OCI-LY7 (cell line): Measurements from ENCODE around the gene NRF1. TPM values are rescaled to one million over a fixed set of nuclear protein-coding genes. Genes with fewer than 3 reads are reported as not detected.

Source experiments
- BruUV-seq: library from RNA; stranded (reverse); fragments of 400-500 nt; replicated peaks from 2 replicates; lab custom pipeline; 2021; lab: Mats Ljungman, UMichigan
- CTCF ChIA-PET: fragments of 300-600 bp; sonication (Branson Sonifier 250); formaldehyde crosslinking; loops from one replicate; lab custom pipeline; 2022; ENCODE audit warnings: antibody characterized with exemption; ENCODE audit not compliant: unreplicated experiment; lab: Charles Lee
- POLR2A ChIA-PET: fragments of 300-600 bp; sonication (Branson Sonifier 250); formaldehyde crosslinking; loops from one replicate; lab custom pipeline; 2022; ENCODE audit warnings: antibody characterized with exemption; lab: Charles Lee
- DNase-seq: peaks from one replicate; pipeline ENCODE4 v3.0.0-alpha.2; 2015; ENCODE audit warnings: low spot score
- H2AFZ ChIP-seq: fragments of 200-600 bp; sonication (generic), shearing (Covaris generic); 2 replicates; pipeline ENCODE4 v1.6.1; 2014; ENCODE audit warnings: mild to moderate bottlenecking, antibody characterized with exemption, low read length, moderate library complexity
- H3K27ac ChIP-seq: fragments of 200-600 bp; sonication (generic); 2 replicates; pipeline ENCODE4 v1.5.1; 2014; ENCODE audit warnings: mixed run types, low read depth, mild to moderate bottlenecking, moderate library complexity, low read length, inconsistent platforms; ENCODE audit not compliant: poor library complexity, severe bottlenecking
- H3K36me3 ChIP-seq: fragments of 200-600 bp; sonication (generic); 2 replicates; pipeline ENCODE4 v1.6.1; 2014; ENCODE audit warnings: mild to moderate bottlenecking, antibody characterized with exemption, low read length, moderate library complexity, mixed read lengths; ENCODE audit not compliant: insufficient read depth
- H3K4me1 ChIP-seq: fragments of 200-600 bp; sonication (generic); 2 replicates; pipeline ENCODE4 v1.5.1; 2014; ENCODE audit warnings: mild to moderate bottlenecking, low read length; ENCODE audit not compliant: insufficient read depth, poor library complexity, severe bottlenecking
- H3K4me2 ChIP-seq: fragments of 200-600 bp; sonication (generic); 2 replicates; pipeline ENCODE4 v1.6.1; 2014; ENCODE audit warnings: mild to moderate bottlenecking, low read length
- H3K4me3 ChIP-seq: fragments of 200-600 bp; sonication (generic); 2 replicates; pipeline ENCODE4 v1.5.1; 2014; ENCODE audit warnings: mild to moderate bottlenecking, low read depth, low read length; ENCODE audit not compliant: poor library complexity, severe bottlenecking
- H3K79me2 ChIP-seq: fragments of 200-600 bp; sonication (generic); 2 replicates; pipeline ENCODE4 v1.6.1; 2016; ENCODE audit warnings: low read depth, mild to moderate bottlenecking, low read length, moderate library complexity, mixed read lengths; ENCODE audit not compliant: insufficient read depth
- H3K9me2 ChIP-seq: fragments of 200-600 bp; sonication (generic); 2 replicates; pipeline ENCODE4 v1.6.1; 2016; ENCODE audit warnings: mild to moderate bottlenecking, low read length, mixed read lengths; ENCODE audit not compliant: insufficient read depth
- H3K9me3 ChIP-seq: fragments of 200-600 bp; sonication (generic); 2 replicates; pipeline ENCODE4 v1.6.1; 2014; ENCODE audit warnings: mild to moderate bottlenecking, mixed run types, low read length, mixed read lengths
- H4K20me1 ChIP-seq: fragments of 200-600 bp; sonication (generic); 2 replicates; pipeline ENCODE4 v1.6.1; 2014; ENCODE audit warnings: mild to moderate bottlenecking, antibody characterized with exemption, low read length, moderate library complexity, mixed read lengths; ENCODE audit not compliant: insufficient read depth
- EZH2phosphoT487 ChIP-seq: fragments of 200-600 bp; sonication (generic); IDR thresholded peaks from 2 replicates; pipeline ENCODE4 v1.6.1; 2018; ENCODE audit warnings: low read depth, borderline replicate concordance, mild to moderate bottlenecking, mixed run types, antibody characterized with exemption, low read length, moderate library complexity, mixed read lengths
- intact Hi-C: fragments of 100-400 bp; cut with micrococcal nuclease; formaldehyde crosslinking; loops from one replicate; pipeline ENCODE4 v1.10.0; 2022; ENCODE audit not compliant: unreplicated experiment
- total RNA-seq, 2 experiments: library from RNA; depleted of rRNA in 1 of 2; stranded (reverse); fragments of >200 nt in 1 of 2; shearing (Covaris generic) in 1 of 2; gene quantifications; 2 replicates each; pipeline ENCODE4 v1.2.3, GENCODE V29; 2014 to 2022
- TF ChIP-seq, protein P1 (sequence below): fragments of 200-600 bp; sonication (generic); conservative IDR thresholded peaks from 2 replicates; pipeline ENCODE4 v1.5.1; 2014; ENCODE audit warnings: mild to moderate bottlenecking, antibody characterized with exemption, low read length, moderate library complexity, mixed read lengths

The NRF1 gene
- total RNA-seq, 2 experiments from 2014 or later: 26.5 to 26.9 TPM

DNA sequence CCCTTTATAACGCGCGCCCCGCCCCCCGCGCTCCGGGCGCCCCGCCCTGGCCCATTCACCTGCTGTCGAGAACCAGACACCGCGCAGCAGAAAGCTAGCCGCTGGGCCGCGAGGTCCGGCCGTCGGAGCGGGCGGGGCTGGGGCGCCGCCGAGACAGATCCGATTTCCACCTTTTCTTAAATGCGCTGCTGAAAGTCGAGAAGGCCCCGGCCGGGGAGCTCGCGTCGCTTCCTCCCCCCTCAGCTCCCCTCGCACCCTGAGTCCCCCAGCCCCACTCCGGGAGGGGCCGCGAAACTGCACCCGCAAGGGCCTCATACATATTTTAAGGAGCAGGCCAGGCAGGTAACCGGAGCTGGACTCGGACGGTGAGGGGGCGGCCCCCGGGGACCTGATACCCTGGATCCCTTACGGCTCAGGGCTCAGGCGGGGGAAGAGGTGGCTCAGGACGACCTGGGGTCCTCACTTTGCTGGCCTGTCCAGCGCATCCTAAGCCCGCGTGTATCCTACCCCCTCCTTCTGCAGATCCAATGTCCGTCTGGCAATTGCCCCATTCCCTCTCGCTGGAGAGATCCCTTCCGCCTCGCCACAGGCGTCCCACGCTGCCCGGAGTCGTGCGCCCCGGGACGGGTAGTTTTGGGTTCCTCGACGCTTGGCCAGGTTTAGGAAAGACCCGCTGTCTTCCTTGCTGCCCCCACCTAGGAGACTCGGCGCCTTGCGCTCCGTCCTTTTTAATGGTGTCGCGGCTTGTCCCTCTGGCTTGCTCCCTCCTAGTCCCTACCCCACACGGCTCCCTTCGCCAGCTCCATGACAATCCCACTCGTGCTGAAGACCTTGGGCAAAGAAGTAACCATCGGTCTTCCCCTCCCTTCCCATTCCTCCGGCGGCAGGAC, 170.7 kb downstream of the NRF1 start:
- Histone ChIP-seq H3K4me1 (peaks cover 24% of the 10 kb centered on the region), H3K27ac (no peak overlapping the region), H3K79me2 (no peaks in the 10 kb centered on the region), H4K20me1 (no peaks in the 10 kb centered on the region), H3K36me3 (no peaks in the 10 kb centered on the region), H3K9me2 (no peaks in the 10 kb centered on the region), H3K4me3 (no peak overlapping the region), H3K9me3 (no peaks in the 10 kb centered on the region), H3K4me2 (peak overlapping the region; percentile 84; the same call in 1 of the 2 replicates), H2AFZ (no peak overlapping the region)
- CTCF ChIA-PET: no interaction called here
- POLR2A ChIA-PET: no interaction called here
- intact Hi-C loops: no loop called here
- TF ChIP-seq EZH2phosphoT487: no peak
- TF ChIP-seq, protein P1, sequence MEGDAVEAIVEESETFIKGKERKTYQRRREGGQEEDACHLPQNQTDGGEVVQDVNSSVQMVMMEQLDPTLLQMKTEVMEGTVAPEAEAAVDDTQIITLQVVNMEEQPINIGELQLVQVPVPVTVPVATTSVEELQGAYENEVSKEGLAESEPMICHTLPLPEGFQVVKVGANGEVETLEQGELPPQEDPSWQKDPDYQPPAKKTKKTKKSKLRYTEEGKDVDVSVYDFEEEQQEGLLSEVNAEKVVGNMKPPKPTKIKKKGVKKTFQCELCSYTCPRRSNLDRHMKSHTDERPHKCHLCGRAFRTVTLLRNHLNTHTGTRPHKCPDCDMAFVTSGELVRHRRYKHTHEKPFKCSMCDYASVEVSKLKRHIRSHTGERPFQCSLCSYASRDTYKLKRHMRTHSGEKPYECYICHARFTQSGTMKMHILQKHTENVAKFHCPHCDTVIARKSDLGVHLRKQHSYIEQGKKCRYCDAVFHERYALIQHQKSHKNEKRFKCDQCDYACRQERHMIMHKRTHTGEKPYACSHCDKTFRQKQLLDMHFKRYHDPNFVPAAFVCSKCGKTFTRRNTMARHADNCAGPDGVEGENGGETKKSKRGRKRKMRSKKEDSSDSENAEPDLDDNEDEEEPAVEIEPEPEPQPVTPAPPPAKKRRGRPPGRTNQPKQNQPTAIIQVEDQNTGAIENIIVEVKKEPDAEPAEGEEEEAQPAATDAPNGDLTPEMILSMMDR: no peak
- no TSS peak for BruUV-seq
- DNase-seq: no peak

DNA sequence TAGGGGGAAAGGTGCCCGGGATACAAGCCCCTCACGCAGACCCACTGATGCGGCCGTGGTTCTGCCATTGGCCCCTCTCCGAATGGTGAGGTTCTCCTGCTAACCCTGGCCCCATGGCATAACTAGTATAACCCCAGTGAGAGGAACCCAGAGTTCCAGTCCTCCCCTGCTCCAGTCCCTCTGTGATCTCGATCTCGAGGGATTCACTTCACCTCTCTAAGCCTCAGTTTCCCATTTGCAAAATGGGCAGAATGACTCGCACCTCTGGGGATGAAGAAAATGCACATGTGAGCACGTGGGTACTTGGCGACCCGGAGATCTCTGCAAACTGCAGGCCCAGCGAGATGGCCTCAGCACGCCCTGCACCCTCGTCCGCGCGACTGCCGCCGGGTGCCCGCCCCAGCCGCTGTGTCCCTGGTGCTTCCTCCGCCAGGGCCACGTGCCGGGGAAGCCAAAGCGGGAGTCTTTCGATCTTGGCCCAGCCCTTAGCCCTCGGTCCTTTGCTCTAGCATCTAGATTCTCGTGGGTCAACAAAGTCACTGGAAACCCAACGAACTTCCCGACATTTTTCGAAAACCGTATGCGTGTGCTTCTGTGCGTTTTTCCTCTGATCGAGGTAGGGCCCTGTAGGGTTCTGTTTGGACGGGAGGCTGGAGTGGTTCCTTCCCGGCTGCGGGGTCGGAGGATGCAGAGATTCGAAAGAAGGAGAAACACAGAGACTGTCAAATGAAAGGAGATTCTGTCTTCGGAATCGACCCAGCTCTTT, 171.5 kb downstream of the NRF1 start:
- Histone ChIP-seq H3K4me1 (peaks cover 24% of the 10 kb centered on the region), H3K4me3 (no peak overlapping the region), H3K9me3 (no peaks in the 10 kb centered on the region), H3K9me2 (no peaks in the 10 kb centered on the region), H3K27ac (no peak overlapping the region), H3K36me3 (no peaks in the 10 kb centered on the region), H3K79me2 (no peaks in the 10 kb centered on the region), H4K20me1 (no peaks in the 10 kb centered on the region), H2AFZ (no peak overlapping the region), H3K4me2 (no peak overlapping the region)
- DNase-seq: no peak
- no TSS peak for BruUV-seq
- TF ChIP-seq, protein P1: no peak
- no peak for TF ChIP-seq EZH2phosphoT487
- POLR2A ChIA-PET: no interaction called here
- CTCF ChIA-PET: no interaction called here
- intact Hi-C loops: no loop called here
